GM21825 (cell line): ENCODE data around the gene ORC4.

Experiments
- ATAC-seq: cut with Tn5 transposase; IDR thresholded peaks from one replicate; pipeline ENCODE4 v1.9.1; 2021; ENCODE audit warnings: mild to moderate bottlenecking, moderate library complexity; ENCODE audit not compliant: unreplicated experiment

The ORC4 gene

DNA sequence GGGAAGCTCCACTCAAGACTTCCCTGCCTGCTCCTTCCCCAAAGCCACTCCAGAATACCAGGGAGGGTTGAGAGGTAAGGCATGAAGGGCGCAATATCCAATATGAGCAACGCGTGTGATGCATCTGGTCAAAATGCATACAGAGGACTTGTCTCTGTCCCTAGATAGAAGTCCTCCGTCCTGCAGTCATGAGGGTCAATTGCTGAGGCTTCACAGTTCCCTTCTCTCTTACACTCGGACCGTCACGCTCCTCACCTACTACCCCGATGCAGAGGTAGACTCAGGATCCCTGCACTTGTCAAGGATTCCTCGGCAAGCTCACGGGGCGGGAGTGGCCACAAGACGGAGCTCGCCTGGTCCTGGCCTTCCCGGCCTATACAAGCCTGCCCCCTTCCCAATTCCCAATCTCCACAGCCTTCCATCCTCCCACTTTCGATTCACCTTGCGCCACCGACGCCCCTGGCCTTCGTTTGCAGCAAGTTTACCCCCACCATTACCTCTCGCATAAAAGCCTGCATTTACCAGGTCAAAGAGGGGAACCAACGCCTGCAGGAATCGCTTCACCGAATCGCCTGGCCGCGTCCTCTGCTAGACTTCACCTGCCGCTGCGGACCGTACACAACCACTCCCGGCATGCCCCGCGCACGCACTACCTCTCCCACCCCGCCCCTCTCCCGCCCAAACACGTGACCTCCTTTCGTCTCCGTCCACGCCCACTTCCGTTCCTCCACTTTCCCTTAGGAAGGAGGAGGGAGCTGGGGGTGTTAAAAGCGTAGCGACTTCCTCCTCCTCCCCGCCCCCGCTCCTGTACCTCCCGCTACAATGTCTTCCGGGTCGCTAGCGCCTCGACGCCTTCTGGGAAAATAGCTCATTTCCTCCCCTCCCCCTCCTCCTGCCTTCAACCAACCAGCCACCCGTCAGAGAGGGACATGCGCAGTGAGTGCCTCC lies at the start of gene ORC4:
Gene ORC4 (minus strand): TSS at position 627 of the 948 bp plus-strand sequence. CDS start 44,779 bp downstream, outside the sequence.
- ATAC-seq = peak; percentile 85

DNA sequence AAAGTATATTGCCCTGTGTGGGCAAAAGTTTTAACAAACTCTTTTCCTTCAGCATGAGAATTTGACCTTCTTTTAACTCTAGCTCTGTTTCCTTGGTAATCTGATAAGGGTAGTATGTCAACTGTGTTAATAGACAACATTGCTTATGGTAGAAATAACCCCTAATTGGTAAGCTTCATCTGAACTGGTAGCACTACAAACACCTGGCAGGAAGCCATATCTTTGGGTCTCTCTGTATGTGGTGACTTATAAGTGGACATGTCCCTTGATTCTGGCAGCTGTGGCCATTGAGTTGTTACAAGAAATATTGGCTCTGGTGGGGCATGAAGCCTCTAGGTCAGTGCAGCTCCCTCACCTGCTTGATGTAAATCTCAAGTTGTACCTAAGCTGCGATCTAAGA lies 47.3 kb upstream of the ORC4 start:
- ATAC-seq = no peak

DNA sequence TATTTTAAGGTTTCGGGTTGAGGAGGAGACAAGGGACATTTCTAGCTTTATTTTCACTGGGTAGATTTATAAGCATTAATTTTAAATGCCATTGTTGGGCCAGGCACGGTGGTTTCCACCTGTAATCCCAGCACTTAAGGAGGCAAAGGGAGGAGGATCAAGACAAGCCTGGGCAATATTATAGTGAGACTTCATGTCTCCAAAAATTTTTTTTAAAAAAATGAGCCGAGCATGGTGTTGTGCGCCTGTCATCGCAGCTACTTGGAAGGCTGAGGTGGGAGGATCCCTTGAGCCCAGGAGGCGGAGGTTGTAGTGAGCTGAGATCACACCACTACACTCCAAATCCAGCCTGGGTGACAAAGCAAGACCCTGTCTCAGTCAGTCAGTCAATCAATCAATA lies 45.4 kb upstream of the ORC4 start:
- no peak for ATAC-seq

DNA sequence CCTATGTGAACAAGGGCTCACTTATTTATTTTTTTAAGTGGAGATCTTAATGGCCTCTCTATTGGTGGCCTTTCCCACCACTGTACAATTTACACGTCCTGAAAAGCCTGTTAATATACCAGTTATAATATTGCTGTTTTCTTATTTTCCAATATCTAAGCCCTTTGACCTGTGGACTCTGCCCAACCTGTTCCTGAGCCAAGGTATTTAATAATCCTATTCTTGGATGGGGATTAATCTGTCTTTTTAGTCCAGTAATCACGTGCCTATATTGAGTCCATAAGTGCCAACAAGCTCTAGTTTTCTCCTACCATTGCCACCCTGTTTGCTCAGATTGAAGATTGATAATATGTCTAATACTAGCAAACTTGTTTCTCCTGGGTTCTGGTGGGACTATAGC lies 43.1 kb upstream of the ORC4 start:
- ATAC-seq = no peak

DNA sequence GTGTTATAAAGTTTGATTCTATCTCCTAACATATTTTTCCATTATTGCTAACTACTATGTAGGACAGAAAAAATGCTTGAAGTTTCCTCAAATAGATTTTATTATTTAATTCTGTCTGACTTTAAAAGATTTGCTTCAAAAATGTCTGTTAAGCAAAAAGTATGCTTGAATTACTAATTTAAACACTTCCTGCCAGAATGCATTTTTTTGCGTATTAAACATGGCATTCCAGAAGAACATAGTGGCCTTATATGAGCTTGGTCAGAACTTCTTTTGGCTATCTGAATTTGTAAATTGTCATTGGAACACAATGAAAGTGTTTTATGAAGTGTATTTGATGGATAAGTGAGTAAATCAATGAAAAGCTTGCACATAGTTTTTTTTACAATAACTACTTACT lies 38.1 kb upstream of the ORC4 start:
- no peak for ATAC-seq

DNA sequence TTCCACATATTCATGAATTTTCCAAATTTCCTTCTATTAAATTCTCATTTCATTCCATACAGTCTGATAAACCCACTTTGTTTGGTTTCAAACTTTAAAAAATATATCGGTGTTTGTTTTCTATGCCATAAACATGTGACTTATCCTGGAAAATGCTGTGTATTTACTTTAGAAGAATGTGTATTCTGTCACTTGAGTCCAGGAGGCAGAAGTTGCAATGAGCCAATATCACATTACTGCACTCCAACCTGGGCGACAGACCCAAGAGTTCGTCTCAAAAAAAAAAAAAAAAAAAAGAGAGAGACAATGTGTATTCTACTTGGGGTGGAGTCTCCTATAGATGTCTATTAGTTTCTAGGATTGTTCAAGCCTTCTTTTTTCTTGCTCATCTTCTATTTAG lies 32.1 kb upstream of the ORC4 start:
- ATAC-seq = no peak

DNA sequence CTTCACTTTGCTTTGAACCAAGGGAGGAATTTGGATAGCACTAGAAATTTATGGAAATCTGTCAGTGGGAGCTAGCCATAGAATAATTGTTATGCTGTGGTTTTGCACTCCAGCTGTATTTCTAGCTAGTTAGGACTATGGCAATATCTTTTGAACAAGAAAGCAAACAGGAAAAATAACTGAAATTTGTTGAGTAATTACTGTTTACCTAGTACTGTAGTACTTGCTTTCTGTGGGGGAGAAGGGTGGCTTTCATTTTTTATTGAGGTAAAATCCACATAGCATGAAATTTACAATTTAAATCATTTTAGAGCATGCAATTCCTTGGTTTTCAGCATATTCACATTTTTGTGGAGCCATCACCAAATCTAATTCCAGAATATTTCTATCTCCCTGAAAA lies 28.7 kb upstream of the ORC4 start:
- ATAC-seq = no peak

DNA sequence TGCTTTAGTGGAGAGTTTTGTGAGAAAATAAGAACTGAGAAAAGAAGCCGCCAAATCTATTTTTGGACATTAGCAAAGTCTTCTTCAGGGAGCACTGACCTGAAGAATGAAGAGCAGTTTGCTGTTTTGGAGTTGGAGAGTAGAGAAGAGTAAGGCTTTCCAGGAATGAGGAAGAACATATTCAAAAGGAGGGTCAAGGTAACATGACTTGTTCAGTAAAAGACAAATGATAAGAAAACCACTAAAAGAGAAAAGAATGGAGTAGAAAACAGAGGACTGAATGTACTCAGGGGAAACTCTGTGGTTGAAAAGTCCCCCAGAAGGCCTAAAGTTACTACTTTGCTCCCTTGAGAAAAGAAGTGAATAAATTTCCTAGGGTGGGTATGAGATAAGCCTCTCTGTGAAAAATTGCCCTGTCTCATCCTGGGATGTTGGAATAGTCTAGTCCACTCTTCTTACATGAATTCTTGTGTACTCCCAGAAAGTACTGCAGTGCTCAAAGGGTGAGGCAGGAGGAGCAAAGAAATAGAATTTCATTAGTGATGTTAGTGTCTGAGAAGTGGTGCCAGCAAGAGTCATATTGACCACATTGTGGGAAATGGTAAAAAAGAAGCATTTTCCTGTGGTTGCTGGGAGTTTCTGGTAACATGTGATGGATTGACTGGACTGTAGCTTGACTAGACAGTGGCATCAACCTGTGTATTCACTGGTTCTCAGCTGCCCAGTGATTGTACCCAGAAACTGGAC lies 28.1 kb upstream of the ORC4 start:
- ATAC-seq = peak; percentile 62

DNA sequence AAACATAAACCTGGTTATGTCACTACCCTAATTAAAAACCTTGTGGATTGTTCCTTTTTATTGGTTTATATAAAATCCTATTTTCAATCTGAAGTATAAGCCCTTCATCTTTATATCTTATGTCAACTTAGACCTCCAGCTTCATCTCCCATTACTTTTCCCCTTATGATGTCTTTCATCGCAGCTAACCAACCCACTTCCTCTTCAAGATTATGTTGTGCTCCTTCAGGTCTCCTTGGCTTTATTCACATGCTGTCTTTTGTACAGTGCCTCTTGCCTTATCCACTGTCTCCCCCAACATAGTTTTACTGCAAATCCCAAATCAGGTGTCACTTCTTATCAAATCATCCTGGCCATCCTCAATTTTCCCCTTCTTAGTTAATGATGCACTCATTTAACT lies 26.3 kb upstream of the ORC4 start:
- no peak for ATAC-seq

DNA sequence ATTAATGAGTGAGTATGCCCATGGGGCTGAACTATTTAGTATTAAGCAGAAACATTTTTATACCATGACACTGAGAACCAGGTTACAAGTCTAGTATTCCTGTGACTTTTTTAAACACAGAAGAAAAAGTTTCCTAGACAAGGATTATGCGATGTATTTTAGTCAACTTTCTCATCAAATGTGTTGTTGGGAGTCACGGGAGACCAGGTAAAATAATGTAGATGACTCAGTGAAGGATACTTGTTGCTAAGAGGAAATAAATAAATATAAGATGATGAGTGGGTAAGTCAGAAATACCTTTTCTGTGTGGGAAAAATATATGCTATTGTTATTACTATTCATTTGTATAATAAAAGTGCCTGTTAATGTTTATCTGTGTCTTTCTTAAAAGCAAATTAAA lies 23.8 kb upstream of the ORC4 start:
- no peak for ATAC-seq

DNA sequence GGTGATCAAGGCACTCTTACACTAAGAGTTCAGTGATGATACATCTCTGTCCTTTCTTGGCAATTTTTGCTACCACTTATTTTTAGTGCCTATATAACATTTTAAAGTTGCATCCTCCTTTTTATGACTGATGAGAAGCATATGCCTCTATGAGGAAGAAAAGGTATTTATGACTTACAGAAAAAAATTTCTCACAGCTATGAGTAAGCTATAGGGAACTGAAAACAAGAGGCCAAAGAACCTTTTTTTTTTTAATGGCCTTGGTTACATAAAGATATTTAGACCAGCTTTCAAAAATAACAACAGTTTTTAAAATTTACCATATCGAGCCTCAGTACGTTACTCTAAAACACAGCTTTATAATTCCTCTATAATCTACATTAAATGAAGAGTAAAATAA lies 21.7 kb upstream of the ORC4 start:
- peak; percentile 77 for ATAC-seq

DNA sequence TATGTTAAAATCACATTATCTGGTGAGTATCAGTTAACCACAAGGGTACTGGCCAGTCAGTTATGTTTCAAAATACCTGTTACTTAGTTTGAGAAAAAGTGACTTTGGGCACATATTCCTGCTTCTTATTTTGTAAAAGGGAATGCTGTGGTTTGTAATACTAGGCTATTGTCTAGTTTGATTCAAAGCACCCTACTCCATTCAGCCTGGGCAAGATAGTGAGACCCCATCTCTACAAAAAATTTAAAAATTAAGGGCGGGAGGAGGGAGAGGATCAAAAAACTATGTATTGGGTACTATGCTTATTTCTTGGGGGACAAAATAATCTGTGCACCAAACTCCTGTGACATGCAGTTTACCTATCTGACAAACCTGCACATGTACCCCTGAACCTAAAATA lies 19.2 kb upstream of the ORC4 start:
- no peak for ATAC-seq

DNA sequence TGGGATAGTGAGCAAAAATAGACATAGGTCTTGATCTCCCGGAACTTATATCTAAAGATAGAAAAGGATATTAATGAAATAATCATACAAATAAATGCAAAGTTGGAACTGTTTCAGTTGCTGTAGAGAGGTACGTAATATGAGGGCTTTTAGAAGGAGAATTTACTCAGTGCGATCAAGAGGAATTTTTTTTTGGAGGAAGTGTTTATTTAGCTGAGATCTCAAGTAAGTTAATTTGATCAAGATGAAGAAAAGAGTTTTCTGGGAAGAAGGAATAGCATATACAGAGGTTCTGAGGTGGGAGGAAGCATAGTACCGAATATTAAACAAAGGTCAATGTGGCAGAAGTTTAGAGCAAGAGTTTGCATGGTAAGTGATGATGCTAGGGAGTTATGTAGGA lies 11.7 kb upstream of the ORC4 start:
- ATAC-seq = no peak

DNA sequence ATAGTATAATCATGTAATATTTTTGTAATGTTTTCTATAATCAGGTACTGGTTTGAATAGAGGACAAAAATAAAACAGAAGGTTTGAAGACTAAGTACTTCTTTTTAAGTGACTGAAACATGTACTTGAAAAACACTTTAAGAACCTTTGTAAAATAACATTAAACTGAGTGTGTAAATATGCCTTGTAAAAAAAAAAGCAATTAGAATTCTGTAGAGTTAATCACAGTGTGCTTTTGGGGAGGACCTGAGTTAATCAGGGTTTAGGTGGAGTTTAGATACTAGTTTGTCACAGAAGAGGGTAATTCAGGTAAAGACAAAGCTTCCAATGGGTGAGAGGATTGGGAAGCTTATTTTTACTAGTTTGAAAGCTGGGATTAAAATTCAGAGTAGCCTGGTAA lies 10.6 kb upstream of the ORC4 start:
- no peak for ATAC-seq

DNA sequence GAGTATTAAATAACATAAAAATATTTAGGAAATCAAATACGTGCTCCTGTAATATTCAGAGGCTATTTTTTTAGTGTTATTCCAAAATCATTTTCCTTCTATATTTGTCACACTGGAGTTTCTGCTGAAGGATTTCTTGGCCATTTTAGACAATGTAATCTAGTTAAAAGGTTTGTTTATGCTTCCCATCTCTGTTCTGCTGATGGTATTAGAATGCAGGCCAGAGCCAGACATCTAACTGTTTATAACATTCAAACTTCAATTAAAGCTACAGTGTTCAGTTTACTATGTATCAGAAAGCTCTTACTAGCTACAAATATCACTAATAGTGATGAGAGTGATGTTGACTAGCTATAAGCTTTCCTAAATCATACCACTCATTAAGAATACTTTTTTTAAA lies 8.2 kb upstream of the ORC4 start:
- ATAC-seq = no peak

DNA sequence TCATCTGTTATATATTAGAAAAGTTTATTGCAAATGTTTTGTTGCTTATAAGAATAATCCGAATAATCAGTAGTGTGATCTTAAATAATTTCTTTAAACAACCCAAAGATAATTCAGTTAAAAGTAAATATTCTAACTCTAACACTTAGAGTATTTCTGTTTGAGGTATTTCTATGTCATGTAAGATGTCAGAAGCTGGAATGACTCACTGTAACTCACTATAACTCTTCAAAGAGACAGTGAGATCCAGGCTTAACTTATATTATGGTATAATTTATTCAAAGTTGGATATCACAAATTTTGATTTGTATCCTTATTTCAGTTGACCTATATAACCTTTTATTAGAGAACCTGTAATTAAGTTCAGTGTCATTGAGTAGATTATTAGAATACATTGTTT lies 7.3 kb upstream of the ORC4 start:
- no peak for ATAC-seq

DNA sequence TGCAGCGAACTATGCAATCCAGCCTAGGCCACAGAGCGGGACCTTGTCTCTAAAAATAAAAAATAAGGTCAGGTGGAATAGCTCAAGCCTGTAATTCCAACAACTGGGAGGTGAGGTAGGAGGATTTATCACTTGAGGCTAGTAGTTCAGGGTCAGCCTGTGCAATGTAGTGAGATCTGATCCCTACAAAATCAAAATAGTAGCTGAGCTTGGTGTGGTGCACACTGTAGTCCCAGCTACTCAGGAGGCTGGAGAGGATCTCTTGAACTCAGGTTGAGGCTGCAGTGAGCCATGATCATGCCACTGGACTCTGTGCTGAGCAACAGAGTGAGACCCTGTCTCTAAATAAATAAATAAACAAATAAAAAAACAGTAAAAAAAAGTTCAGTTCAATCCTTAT lies 6.0 kb upstream of the ORC4 start:
- no peak for ATAC-seq

DNA sequence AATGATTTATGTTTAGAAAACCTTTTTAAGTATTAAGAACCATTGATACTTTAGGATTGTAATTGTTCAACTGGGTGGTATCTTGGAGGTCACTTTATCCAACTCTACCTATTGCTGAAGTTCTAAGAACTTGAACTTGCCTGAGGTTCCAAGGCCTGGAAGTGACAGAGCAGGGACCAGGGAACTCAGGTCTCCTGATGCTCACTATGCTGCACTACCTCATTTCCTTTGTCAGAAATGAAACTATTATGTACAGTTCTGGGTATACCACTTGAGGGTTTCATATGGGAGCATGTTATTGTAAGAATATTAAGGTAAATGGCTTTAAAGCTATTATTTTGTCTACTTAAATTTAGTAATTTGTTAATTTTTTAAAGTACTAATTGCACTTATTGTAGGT lies 3.3 kb upstream of the ORC4 start:
- peak; percentile 36 for ATAC-seq

DNA sequence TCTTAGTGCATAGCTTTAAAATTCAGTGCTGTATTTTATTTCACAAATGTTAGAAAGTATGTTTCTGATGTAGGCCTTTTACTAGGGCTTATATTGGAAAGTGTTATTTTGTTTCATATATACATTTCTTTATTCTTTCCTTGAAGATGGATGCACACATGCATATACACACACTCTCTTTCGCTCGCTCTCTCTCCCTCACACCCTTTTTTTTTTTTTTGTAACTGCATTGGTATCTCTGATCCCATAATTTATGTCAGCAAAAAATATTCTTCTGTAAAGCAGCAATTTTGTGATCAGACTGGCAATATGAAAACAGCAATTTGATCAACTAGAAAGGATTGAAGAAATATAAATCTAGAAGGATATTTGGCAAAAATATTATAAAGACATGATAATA lies 2.3 kb upstream of the ORC4 start:
- no peak for ATAC-seq

DNA sequence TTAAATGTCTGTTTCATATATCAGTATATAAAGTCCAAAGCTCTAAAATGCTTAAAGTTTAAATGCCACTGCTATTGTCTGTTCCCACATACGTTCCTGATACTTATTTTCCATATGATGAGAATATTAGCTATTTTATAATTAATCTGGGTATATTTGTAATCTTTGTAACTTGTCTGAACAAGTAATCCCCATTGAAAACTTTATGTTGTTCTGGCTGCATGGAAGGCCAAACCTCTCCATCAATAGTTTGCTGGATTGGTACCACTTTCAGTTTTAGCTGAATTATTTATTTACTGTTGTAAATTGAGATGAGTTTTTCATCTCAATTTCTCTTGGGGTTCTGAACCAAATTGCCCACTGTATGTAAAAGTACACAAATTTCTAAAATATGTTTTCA lies 1.8 kb upstream of the ORC4 start:
- ATAC-seq = no peak

DNA sequence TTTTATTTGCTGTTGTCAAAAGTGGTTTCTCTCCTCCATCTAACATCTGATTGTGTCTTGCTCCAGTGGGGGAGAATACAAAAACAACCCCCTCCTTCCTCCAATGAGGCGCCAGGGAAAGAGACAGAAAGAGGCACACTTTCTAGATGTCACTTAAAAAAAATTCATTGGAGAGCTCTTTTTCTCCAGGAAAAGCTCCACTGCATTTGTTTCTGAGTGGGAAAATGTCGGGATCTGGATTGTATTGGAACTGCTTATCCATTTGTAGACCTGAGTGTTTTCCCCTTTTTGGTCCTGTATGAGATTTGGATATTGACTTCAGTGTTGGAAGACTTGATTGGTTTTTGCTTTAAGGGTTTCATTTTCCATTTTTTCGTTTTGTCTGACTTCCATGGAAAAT lies 1.3 kb upstream of the ORC4 start:
- no peak for ATAC-seq
